DMS153 (cell line): ENCODE results near the gene CIITA.
"Not testable (repeated sequence)": the region's sequence is repeated elsewhere in the genome, so short reads cannot be mapped to it uniquely, and the experiment has no call there.

Source experiments
- DNase-seq: peaks from one replicate; lab custom pipeline; 2025; lab: John Stamatoyannopoulos, UW

Gene CIITA

GRCh38 chr16:10876799-10877341 is at the start of gene CIITA:
CIITA (plus strand) TSS chr16:10877202; CDS start chr16:10877331, 129 bp downstream.
- DNase-seq, result no peak

GRCh38 chr16:10827691-10828341 is 49.2 kb upstream of the CIITA start:
- no peak for DNase-seq

- DNase-seq, result peak; percentile 49
Measured at GRCh38 chr16:10828851-10829366, 48.1 kb upstream of the CIITA start.

GRCh38 chr16:10829390-10830098 is 47.5 kb upstream of the CIITA start:
- not testable (repeated sequence) for DNase-seq

GRCh38 chr16:10830240-10830639 is 46.8 kb upstream of the CIITA start:
- DNase-seq, result not testable (repeated sequence)

- DNase-seq, result no peak
Measured at GRCh38 chr16:10831894-10832886, 44.8 kb upstream of the CIITA start.

GRCh38 chr16:10833271-10833670 is 43.7 kb upstream of the CIITA start:
- no peak for DNase-seq

GRCh38 chr16:10834130-10834529 is 42.9 kb upstream of the CIITA start:
- no peak for DNase-seq

GRCh38 chr16:10834766-10835165 is 42.2 kb upstream of the CIITA start:
- DNase-seq, result no peak

GRCh38 chr16:10835281-10835931 is 41.6 kb upstream of the CIITA start:
- no peak for DNase-seq

GRCh38 chr16:10836174-10836853 is 40.7 kb upstream of the CIITA start:
- no peak for DNase-seq

- no peak for DNase-seq
Measured at GRCh38 chr16:10838621-10839278, 38.3 kb upstream of the CIITA start.

GRCh38 chr16:10839279-10839666 is 37.7 kb upstream of the CIITA start:
- DNase-seq, result no peak

- no peak for DNase-seq
Measured at GRCh38 chr16:10840703-10841102, 36.3 kb upstream of the CIITA start.

GRCh38 chr16:10846213-10846998 is 30.6 kb upstream of the CIITA start:
- DNase-seq, result no peak

GRCh38 chr16:10847176-10847575 is 29.8 kb upstream of the CIITA start:
- no peak for DNase-seq

GRCh38 chr16:10849736-10850477 is 27.1 kb upstream of the CIITA start:
- no peak for DNase-seq

GRCh38 chr16:10850478-10850850 is 26.5 kb upstream of the CIITA start:
- DNase-seq, result no peak

- peak; percentile 21 for DNase-seq
Measured at GRCh38 chr16:10851512-10851911, 25.5 kb upstream of the CIITA start.
